PFSK-1 (cell line): ENCODE data around the gene SCUBE1.

ENCODE experiments used
- FOXP2 ChIP-seq: optimal IDR thresholded peaks from 2 replicates; pipeline ENCODE3; 2011; ENCODE audit warnings: borderline replicate concordance, control low read depth, inconsistent platforms; ENCODE audit not compliant: insufficient read depth; ENCODE audit errors: extremely low read length, extremely low read depth
- POLR2AphosphoS5 ChIP-seq: IDR thresholded peaks from 2 replicates; pipeline ENCODE4 v1.6.1; 2012; ENCODE audit warnings: low read depth, mild to moderate bottlenecking, control low read depth, low read length, moderate library complexity
- REST ChIP-seq, 2 experiments: IDR thresholded peaks; 2 replicates each; pipeline versions ENCODE4 v1.6.1 to v1.8.0; 2011 to 2012; ENCODE audit warnings: low read depth in 2 of 2, low read length in 2 of 2, control low read depth in 1 of 2, inconsistent platforms in 1 of 2, mild to moderate bottlenecking in 1 of 2, moderate library complexity in 1 of 2; ENCODE audit not compliant: insufficient read depth in 1 of 2
- SIN3A ChIP-seq: IDR thresholded peaks from 2 replicates; pipeline ENCODE4 v1.6.1; 2012; ENCODE audit warnings: mild to moderate bottlenecking, low read length, moderate library complexity, borderline replicate concordance; ENCODE audit not compliant: insufficient read depth
- TAF1 ChIP-seq: IDR thresholded peaks from 2 replicates; pipeline ENCODE4 v1.6.1; 2012; ENCODE audit warnings: low read length, control low read depth, borderline replicate concordance; ENCODE audit not compliant: insufficient read depth

SCUBE1 gene

GRCh38 chr22:43279867-43280522 lies 63.2 kb downstream of the SCUBE1 start:
- no peak for TF ChIP-seq REST (IDR thresholded peaks at IDR 0.05; ENCODE audit: insufficient read depth in 1 of 2, low read depth in 2 of 2, low read length in 2 of 2)
- TF ChIP-seq FOXP2: no peak
- no peak for TF ChIP-seq POLR2AphosphoS5
- TF ChIP-seq SIN3A: no peak
- TF ChIP-seq TAF1: no peak

- TF ChIP-seq FOXP2 (no peak), REST (IDR thresholded peaks at IDR 0.05; ENCODE audit: insufficient read depth in 1 of 2, low read depth in 2 of 2, low read length in 2 of 2) (no peak), TAF1 (no peak), SIN3A (no peak), POLR2AphosphoS5 (no peak)
Measured at GRCh38 chr22:43277987-43278601, 65.1 kb downstream of the SCUBE1 start.

- no peak for TF ChIP-seq POLR2AphosphoS5
- TF ChIP-seq FOXP2: no peak
- no peak for TF ChIP-seq SIN3A
- no peak for TF ChIP-seq TAF1
Measured at GRCh38 chr22:43277091-43277490, 66.1 kb downstream of the SCUBE1 start.

- no peak for TF ChIP-seq POLR2AphosphoS5
- no peak for TF ChIP-seq TAF1
- no peak for TF ChIP-seq SIN3A
- TF ChIP-seq FOXP2: no peak
- TF ChIP-seq REST (IDR thresholded peaks at IDR 0.05; ENCODE audit: insufficient read depth in 1 of 2, low read depth in 2 of 2, low read length in 2 of 2): no peak
Measured at GRCh38 chr22:43276321-43276720, 66.9 kb downstream of the SCUBE1 start.

- TF ChIP-seq SIN3A (peak; percentile 81; the same call in 1 of the 2 replicates), REST (IDR thresholded peaks at IDR 0.05; ENCODE audit: insufficient read depth in 1 of 2, low read depth in 2 of 2, low read length in 2 of 2) (no peak), TAF1 (no peak), FOXP2 (peak; percentile 95)
Measured at GRCh38 chr22:43275545-43276317, 67.4 kb downstream of the SCUBE1 start.
